Measurements from ENCODE around the gene EVI5.
"Not testable (repeated sequence)": the region's sequence is repeated elsewhere in the genome, so short reads cannot be mapped to it uniquely, and the experiment has no call there.

EVI5 gene

GRCh38 chr1:92747735-92748134 lies 37.2 kb downstream of the EVI5 start:
- DNase-seq: no peak

- DNase-seq: not testable (repeated sequence)
Measured at GRCh38 chr1:92746255-92746654, 38.7 kb downstream of the EVI5 start.

GRCh38 chr1:92743221-92743620 lies 41.7 kb downstream of the EVI5 start:
- DNase-seq: no peak

- DNase-seq: no peak
Measured at GRCh38 chr1:92739669-92740524, 45.0 kb downstream of the EVI5 start.

GRCh38 chr1:92736395-92736794 lies 48.5 kb downstream of the EVI5 start:
- no peak for DNase-seq

- no peak for DNase-seq
Measured at GRCh38 chr1:92730476-92730875, 54.4 kb downstream of the EVI5 start.

- DNase-seq: no peak
Measured at GRCh38 chr1:92728697-92729096, 56.2 kb downstream of the EVI5 start.

- DNase-seq: not testable (repeated sequence)
Measured at GRCh38 chr1:92723713-92724112, 61.2 kb downstream of the EVI5 start.

GRCh38 chr1:92721886-92722285 lies 63.0 kb downstream of the EVI5 start:
- DNase-seq: no peak

- DNase-seq: not testable (repeated sequence)
Measured at GRCh38 chr1:92721157-92721556, 63.8 kb downstream of the EVI5 start.

- not testable (repeated sequence) for DNase-seq
Measured at GRCh38 chr1:92715476-92715951, 69.4 kb downstream of the EVI5 start.

GRCh38 chr1:92713939-92714338 lies 71.0 kb downstream of the EVI5 start:
- DNase-seq: no peak

GRCh38 chr1:92711473-92712165 lies 73.3 kb downstream of the EVI5 start:
- DNase-seq: no peak

GRCh38 chr1:92709738-92710137 lies 75.2 kb downstream of the EVI5 start:
- no peak for DNase-seq

- DNase-seq: no peak
Measured at GRCh38 chr1:92708368-92708950, 76.4 kb downstream of the EVI5 start.

- DNase-seq: no peak
Measured at GRCh38 chr1:92707709-92708108, 77.2 kb downstream of the EVI5 start.

- no peak for DNase-seq
Measured at GRCh38 chr1:92707292-92707691, 77.6 kb downstream of the EVI5 start.

GRCh38 chr1:92705446-92705845 lies 79.5 kb downstream of the EVI5 start:
- no peak for DNase-seq

GRCh38 chr1:92701147-92701546 lies 83.8 kb downstream of the EVI5 start:
- DNase-seq: no peak

- no peak for DNase-seq
Measured at GRCh38 chr1:92698932-92699331, 86.0 kb downstream of the EVI5 start.

GRCh38 chr1:92695104-92695503 lies 89.8 kb downstream of the EVI5 start:
- no peak for DNase-seq

GRCh38 chr1:92691925-92692324 lies 93.0 kb downstream of the EVI5 start:
- DNase-seq: no peak

- no peak for DNase-seq
Measured at GRCh38 chr1:92690212-92690906, 94.5 kb downstream of the EVI5 start.

Measured in CD4-positive, alpha-beta T cell treated with Interleukin-17A for 4 hours (primary cell).